HG03064 (cell line): Measurements from ENCODE around the gene ZSWIM7.

Source experiments
- ATAC-seq: cut with Tn5 transposase; IDR thresholded peaks from one replicate; pipeline ENCODE4 v1.9.1; 2021; ENCODE audit warnings: low read depth; ENCODE audit not compliant: unreplicated experiment

ZSWIM7 gene, protein sequence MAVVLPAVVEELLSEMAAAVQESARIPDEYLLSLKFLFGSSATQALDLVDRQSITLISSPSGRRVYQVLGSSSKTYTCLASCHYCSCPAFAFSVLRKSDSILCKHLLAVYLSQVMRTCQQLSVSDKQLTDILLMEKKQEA

DNA sequence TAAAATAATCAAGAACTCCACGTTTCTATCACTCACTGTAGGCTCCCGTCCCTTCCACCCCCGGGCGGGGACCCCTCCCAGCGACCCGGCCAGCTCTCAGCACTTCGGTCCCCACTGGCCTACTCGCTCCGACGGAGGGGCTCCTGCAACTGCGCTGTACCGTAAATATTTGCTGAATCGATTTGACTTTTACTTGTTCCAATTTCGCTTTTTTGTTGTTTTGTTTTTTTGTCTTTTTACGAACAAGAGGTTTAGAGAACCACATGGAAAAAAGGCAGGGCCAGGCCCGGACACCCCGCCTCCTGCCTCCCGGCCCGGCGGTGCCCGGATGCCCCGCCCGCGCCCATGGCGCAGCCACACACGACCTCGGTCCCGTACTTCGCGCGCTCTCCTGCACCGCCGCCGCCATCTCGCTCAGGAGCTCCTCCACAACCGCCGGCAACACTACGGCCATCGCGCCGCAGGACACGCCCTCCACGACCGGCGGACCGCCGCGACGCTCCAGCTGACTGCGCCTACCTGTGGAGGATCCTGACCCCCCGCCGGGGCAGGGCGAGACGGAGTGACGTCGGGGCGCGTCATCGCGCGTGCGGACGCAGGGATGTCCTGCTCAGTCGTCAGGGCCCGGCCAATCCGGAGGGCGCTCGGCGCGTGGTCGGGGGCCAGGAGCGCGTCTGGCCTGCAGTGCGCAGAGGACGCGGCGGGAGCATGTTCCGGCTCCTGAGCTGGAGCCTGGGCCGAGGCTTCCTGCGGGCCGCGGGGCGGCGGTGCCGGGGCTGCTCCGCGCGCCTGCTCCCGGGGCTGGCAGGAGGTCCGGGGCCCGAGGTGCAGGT is at the start of gene ZSWIM7, which contains the start of gene TTC19:
Gene ZSWIM7, minus strand, starts transcription at position 564 of the 833 bp plus-strand sequence. Its CDS starts 110 bp downstream, at position 454.
Gene TTC19, plus strand, starts transcription at position 684 of the 833 bp plus-strand sequence. Its CDS starts 25 bp downstream, at position 709.
- peak; percentile 93 for ATAC-seq

DNA sequence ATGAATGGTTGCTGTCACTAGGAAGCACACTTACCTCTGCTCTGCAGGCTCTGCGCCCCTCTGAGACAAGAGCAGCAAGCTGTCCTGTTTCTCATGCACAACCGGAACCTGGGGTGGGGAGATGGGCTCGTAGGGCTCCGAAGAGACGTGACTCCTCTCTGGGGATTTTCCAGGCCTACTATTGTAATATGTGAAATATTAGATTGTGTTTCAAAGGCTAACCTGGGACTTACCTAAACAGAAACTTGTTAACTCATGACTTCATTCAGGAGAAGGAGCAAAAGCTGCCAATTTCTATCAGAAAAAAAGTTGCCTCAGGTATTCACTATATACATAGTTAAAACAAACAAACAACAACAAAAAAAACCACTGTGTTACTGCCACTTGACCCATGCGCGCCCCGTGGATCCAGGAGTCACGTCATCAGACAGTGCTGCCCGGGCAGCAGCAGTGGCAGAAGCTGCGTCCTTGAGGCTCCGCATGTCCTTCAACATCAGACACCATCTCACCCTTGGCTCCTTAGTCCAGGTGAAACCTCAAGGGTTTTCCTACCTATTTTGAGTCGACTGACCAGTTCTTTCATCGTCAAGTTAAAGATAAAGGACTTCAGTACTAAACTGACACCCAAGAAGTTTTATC is 49.4 kb upstream of the ZSWIM7 start:
- ATAC-seq, result no peak

DNA sequence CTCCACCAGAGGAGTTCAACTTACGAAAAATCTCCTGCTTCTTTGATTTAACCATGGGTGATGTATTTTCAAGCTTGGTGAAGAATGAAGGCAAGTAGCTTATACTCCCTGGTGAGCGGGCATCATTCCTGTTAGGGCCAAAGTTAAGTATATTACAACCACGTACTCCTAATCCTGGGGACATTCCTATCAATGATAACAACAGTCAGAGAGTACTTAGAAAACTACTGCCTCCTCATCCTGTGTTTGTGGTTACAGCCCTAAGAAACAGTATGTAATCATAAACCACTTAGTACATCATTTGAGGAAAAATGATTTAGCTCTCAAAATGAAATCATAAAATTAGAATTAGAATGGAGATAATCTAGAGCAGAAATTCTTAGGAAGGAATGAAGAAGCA is 47.5 kb upstream of the ZSWIM7 start:
- ATAC-seq, result no peak

DNA sequence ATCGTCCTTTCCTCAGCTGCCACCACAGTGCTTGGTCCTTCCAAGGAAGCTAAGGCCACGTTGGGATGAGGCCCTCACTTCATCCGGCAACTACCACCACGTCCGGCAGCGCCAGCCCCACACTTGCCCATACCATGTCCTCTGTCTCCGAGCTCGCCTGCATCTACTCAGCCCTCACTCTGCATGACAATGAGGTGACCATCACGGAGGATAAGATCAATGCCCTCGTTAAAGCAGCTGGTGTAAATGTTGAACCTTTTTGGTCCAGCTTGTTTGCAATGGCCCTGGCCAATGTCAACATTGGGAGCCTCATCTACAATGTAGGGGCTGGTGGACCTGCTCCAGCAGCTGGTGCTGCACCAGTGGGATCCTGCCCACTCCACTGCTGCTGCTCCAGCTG is 45.0 kb upstream of the ZSWIM7 start:
- no peak for ATAC-seq

DNA sequence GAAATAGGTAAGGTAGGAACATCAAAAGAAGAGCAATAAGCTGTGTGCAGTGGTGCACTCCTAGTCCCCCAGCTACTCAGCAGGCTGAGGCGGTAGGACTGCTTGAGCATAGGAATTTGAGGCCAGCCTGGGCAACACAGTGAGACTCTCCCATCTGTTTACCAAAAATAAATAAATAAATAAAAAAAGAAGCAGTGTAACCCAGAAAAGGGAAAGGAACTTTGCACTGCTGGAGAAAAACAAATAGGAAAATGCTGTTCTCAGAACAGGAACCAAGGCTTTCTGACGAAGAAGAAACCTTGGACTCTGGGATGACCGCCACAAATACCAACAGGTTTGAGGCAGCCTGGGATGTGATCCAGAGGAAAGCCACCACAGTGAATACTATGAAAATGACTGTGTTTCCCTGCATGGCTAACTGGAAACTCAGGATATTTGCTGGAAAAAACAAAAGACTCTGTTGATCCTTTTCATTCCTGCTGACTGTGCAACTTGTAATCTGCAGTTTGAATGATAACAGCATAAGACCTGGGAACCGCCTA is 41.3 kb upstream of the ZSWIM7 start:
- no peak for ATAC-seq

DNA sequence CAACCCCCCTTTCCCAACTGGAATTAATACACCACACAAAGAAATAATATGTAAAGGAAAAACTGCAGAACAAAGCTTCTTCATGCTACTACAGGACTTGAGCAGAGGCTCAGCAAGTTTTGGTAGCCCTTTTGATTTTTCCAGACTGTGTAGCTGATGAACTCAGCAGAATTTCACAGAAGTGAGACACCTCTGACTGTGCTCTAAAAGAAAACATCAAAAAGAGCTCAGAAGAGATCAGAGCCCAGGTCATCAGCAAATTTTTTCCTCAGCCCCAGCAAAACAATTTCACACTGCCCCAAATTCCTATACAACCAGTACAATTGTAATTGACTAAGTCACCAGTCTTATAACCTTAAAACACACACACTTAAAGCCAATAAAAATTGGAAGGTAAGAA is 38.1 kb upstream of the ZSWIM7 start:
- ATAC-seq, result no peak

DNA sequence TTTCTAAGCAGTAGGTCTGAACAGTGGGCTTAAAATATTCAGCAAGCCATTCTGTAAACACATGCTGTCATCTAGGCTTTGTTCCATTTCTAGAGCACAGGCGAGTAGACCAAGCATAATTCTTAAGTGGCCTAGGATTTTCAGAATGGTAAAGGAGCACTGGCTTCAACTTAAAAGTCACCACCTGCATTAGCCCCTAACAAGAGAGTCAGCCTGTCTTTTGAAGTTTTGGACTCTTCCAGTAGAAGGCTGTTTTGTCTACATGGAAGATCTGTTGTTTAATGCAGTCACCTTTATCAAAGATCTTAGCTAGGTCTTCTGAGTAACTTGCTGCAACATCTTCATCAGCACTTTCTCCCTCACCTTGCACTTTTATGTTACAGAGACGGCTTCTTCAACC is 36.8 kb upstream of the ZSWIM7 start:
- no peak for ATAC-seq

DNA sequence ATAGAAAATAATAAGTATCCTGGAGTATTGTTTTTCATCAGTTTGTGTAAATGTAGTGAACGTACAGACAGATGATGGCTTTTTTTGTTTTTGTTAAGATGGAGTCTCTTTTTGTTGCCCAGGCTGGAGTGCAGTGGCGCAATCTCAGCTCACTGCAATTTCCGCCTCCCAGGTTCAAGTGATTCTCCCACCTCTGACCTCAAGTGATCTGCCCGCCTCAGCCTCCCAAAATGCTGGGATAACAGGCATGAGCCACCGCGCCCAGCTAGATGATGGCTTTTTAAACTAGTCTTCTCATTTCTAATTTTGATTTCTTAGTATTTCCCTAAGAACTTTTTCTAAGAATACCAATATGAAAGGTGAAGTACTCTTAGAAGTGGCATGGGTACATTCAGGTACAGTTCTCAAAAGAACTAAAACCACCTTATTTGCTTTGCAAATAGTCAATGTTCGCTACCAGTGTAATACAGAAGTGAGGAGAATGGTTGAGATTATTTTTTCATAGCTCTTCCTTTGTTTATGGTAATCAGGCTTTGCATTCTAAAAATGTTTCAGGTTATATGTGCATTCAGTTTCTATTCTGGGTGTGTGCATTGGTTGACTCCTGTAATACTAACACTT is 34.3 kb upstream of the ZSWIM7 start:
- ATAC-seq, result no peak

DNA sequence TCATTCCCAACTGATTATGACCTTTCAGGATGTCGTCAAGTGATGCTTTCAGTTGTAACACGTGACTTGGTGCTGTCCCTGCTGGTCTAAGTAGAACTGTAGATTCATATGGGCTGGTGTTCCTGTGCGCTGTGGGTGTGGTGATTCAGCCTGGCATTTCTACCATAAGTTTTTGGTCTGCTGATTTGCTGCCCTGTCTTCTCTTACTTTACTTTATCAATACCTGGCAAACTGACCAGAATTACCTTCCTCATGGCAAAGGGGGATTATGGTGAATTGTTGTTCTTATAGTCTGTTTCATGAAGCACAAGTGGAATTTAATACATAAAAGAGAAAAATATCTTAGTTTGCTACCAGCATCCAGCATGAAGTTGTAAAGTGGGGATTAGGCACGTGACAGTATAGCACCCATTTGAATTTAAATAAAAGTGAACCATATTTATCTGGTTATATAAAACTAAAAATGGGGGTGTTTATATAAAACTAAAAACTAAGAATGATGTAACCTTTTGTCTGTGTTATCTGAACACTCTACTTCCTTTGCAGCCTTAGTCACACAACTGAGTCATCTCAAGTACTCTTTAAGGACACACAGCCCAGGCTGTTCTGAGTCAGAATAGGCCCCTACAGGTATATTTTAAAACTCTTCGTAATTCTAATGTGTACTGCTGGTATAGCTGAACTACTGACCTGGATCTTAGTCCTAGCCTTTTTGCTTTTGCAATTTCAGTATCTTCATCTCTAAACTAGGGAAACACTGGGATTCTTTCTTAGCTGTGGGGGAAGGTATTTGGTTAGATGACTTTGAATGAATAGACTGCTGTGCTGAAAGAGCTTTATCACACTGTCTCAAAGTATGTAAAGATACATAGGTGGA is 28.4 kb upstream of the ZSWIM7 start:
- peak; percentile 77 for ATAC-seq

DNA sequence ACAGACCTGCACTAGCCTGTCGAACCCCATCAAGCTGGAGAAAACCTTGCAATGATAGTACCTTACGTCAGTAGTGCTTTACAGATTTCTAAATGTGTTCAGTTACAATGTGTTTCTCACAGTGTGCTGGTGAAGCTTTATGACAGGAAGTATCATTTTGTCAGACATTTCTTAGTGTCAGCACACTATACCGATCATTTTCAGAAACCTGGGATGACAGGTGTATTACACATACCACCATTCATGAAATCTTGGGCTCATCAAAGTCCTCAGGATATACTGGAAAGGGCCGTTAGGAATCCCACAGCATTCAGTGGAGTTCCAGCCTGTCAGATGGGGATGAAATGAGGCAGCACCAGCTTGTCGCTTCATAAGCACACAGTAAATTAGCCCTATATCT is 27.4 kb upstream of the ZSWIM7 start:
- ATAC-seq, result no peak

DNA sequence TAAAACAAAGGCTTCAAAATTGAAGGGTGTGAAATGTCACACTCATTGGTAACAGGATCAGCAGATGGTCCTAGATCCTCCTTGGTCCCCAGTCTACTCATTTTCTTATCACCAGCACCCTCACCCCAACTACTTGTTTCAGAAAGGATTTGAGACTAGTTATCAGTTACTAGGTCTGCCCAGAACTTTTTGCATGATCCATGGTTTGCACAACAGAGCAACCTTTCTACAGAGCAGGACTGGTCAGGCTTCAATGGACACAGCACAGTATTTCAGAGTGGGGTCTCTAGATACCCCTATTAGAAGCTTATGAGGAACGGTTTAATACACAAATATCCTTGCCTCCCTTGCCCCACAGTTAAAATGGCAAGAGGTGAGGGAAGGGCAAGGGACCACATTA is 25.7 kb upstream of the ZSWIM7 start:
- ATAC-seq, result no peak

DNA sequence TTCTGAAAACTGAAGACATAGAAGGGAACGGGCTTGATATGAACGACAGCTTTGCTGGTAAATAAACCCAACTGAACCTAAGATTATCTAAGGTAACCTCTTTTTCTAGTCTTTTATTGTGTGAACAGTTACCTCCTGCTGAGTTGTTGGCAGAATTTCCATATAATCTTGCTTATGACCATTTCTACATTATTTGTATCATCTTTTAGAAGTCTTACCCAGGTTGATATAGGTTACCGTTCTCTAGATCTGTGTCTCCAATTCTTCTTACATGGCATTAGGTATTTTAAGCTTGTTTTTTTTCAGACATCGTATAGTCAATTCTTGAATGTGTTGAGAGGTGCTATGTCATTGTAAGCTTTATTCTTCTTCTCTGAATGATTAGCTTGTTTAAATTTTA is 24.4 kb upstream of the ZSWIM7 start:
- no peak for ATAC-seq

DNA sequence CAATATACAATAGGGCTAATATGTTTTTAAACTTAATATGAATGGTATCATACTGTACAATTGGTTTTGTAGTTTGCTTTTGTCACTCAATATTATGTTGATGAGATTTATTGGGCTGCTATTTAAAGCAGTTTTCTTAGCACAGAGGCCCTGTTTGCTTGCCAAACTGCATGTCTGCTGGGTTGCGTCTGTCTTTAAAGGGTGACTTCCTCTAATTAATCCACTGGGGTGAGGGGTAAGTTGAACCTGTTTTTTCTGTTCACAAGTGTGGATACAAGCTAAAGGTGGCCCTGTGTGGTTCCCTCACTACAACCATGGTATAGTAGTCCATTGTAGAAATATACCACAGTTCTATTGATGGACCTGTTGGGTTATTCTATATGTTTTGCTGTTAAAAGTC is 19.8 kb upstream of the ZSWIM7 start:
- ATAC-seq, result no peak

DNA sequence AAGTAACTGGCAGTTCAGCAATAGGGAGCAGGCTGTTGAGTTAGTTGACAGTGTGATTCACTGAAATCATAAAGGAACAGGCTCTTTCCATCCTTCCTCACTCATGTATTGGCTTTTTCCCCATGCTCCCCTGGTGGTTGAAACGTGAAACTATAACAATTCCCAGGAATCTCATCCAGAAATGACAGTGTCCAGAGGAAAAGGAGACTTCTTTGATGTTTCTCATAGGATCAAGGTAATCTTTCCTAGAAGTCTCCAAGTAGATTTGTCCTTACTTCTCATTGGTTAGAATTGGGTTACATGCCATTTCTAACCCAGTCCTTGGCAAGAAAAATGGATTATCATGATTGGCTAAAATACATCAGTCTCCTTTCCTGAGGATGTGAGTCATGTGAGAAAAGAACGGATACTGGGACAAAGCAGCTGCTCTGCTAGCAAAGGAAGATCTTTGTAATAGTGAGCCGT is 14.5 kb upstream of the ZSWIM7 start:
- ATAC-seq, result no peak

DNA sequence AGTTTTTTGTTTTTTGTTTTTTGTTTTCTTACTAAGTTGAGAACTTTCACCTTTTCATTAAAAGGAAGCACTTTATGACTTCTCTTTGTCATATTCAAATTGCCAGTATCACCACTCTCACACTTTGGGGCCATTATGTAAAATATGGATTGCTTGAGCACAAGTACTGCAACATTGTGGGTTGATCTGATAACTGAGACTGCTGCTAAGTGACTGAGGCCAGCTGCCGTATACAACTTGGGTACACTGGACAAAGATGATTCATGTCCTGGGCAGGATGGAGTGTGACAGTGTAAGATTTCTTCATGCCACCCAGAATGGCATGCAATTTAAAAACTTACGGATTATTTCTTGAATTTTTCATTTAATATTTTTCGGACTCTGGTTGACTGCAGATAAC is 7.9 kb upstream of the ZSWIM7 start:
- ATAC-seq, result no peak

DNA sequence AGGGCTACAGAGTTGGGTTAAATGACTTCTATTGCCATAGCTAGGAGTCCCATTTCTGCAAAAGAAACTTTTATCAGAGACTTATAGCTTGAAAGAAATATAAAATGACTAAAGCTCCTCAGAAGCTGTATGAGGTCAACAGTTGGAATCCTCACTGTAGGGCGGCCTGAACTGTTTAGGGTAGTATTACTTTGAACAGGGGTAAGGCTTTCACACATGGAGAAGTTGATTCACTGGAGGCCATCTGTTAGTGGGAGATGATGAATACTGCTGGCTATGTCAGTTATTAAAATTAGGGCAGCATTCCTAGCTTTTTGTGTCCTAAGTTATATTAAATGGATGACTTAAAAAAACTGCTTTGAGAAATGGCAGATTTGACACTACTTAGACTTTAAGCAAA is 6.1 kb upstream of the ZSWIM7 start:
- no peak for ATAC-seq

DNA sequence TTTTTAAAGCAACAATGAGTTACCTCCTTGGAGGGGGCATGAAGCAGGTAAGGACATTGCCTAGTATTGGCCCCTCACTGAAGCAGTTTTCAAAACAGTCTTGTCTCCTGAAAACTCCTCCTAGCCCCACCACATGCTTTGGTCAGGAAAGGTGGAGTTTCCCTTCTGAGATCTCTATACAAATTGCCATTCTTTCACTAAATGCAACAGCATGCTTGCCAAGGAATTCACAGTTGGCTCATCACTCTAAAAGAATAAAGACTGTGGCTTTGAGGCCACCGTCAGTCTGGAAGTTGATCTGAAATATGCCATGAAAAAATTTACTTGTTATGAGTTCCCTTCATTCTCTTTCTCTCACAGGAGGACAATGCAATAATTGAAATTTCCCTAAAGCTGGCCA is 4.3 kb upstream of the ZSWIM7 start:
- no peak for ATAC-seq

DNA sequence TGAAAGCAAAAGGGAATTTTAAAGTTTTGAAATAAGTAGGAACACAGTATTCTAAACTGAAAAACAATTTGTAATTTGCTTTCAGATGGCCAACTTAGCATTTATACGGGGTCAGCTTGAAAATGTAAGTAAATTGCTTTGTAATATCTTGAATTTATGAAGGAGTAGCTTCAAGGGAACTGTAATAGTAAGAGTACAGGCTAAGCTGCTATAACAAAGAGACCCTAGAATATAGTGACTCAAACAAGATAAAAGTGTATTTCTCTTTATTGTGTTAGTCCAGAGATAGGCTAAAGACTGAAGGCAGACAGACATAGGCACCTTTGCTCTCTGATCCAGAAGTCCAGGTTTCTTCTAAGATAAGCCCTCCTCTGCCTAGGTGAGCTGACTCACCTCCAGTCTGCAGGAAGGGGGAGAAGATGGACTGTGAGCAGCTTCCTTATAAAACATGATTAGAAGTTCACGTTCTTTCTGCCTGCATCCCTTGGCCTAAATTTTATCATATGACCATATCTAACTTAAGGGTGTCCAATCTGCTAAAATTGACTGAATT is 3.3 kb upstream of the ZSWIM7 start:
- ATAC-seq, result no peak

DNA sequence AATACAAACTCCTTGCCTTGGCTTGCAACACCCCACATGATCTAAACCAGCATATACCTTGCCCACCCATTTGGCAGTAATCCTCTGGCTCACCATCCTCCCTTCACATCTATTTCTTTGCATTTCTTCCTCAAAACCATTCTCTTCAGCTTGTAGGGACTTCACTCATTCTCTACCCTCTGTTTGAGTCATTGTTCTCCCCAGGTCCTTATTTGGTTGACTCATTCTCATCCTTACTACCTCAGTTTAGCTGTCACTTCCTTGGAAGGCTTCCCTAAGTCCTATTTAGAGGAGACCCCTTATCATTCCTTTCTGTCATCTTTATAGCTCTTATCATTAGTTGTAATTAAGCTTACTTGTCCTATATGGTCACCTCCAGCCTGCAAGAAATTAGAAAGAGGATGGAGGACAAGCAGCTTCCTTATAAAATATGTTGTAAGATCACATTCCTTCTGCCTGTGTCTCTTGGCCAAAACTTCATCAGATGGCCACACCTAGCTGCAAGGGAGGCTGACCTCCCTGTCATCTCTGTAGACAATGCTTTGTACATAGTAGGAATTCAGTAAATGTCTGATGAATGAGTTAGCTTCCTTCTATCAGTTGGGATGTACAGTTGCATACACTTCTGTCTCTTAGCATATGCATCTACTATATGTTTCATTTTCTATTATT is 1.9 kb upstream of the ZSWIM7 start:
- no peak for ATAC-seq
